ENCODE data around the gene TRA2B. TPM values are rescaled to one million over a fixed set of nuclear protein-coding genes. Genes with fewer than 3 reads are reported as not detected.

The TRA2B gene
- total RNA-seq, 4 donors from 2014 or later, result 162 to 237 (median 202) TPM

DNA sequence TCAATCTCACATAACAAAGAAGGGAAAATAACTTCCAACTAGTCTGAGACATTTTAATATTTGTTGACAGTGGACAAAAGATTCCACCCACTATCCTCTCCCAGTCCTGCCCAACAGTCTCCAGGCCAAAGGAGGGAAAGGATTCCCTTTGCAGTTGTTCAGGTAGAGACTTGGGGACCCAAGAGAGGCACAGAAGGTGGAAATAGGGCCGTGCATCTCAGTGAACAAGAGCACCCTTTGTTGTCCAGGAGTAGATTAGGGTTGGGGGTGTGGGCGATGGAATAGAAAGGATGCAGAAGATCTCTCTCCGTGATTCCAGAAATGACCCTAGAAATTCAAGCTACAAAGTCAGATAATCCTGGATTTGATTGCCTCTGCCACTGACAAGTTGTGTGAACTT lies 44.8 kb upstream of the TRA2B start:
- 65% methylated on average over 3 of the region's 3 CpGs for WGBS, 2 donors
- Histone ChIP-seq H3K9me3 (no peaks in the 10 kb centered on the region), H3K36me3 (peaks cover 0 to 5% of the 10 kb centered on the region in 2 donors), H3K4me3 (replicated peaks in 1 of 3) (no peak overlapping the region), H3K4me1 (peaks cover 3 to 13% of the 10 kb centered on the region in 2 donors), H3K27me3 (no peaks in the 10 kb centered on the region), H3K27ac (no peak overlapping the region)
- DNase-seq, result no peak
- intact Hi-C loops (cut with DNase I), result loop anchor here (5.0 kb wide), 1 partner anchor 560 kb away; the partner anchor contains the start of gene CRYGS
- TF ChIP-seq, protein P1, sequence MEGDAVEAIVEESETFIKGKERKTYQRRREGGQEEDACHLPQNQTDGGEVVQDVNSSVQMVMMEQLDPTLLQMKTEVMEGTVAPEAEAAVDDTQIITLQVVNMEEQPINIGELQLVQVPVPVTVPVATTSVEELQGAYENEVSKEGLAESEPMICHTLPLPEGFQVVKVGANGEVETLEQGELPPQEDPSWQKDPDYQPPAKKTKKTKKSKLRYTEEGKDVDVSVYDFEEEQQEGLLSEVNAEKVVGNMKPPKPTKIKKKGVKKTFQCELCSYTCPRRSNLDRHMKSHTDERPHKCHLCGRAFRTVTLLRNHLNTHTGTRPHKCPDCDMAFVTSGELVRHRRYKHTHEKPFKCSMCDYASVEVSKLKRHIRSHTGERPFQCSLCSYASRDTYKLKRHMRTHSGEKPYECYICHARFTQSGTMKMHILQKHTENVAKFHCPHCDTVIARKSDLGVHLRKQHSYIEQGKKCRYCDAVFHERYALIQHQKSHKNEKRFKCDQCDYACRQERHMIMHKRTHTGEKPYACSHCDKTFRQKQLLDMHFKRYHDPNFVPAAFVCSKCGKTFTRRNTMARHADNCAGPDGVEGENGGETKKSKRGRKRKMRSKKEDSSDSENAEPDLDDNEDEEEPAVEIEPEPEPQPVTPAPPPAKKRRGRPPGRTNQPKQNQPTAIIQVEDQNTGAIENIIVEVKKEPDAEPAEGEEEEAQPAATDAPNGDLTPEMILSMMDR (IDR thresholded peaks at IDR 0.05), result no peak
- TF ChIP-seq POLR2A (IDR thresholded peaks at IDR 0.05), result no peak

GRCh38 chr3:185981621-185982020 lies 43.8 kb upstream of the TRA2B start:
- Histone ChIP-seq H3K36me3 (peaks cover 0 to 5% of the 10 kb centered on the region in 2 donors), H3K4me1 (peaks cover 3 to 13% of the 10 kb centered on the region in 2 donors), H3K27ac (no peak overlapping the region), H3K9me3 (no peaks in the 10 kb centered on the region), H3K27me3 (no peaks in the 10 kb centered on the region), H3K4me3 (replicated peaks in 1 of 3) (no peak overlapping the region)
- DNase-seq, result no peak
- WGBS, 2 donors, result 69% methylated on average over 3 of the region's 3 CpGs
- intact Hi-C loops (cut with DNase I), result loop anchor here (5.0 kb wide), 1 partner anchor 561 kb away; the partner anchor contains the start of gene CRYGS
- TF ChIP-seq, protein P1 (IDR thresholded peaks at IDR 0.05), result no peak
- no peak for TF ChIP-seq POLR2A (IDR thresholded peaks at IDR 0.05)

- 80 to 84% methylated on average over 8 of the region's 8 CpGs for WGBS, 2 donors
- no peaks in the 10 kb centered on the region for H3K9me3 ChIP-seq
- intact Hi-C loops (cut with DNase I), result loop anchor here (5.0 kb wide), 1 partner anchor 563 kb away; the partner anchor contains the start of gene CRYGS
- H3K4me1 ChIP-seq, result peaks cover 3 to 12% of the 10 kb centered on the region in 2 donors
- H3K4me3 ChIP-seq (replicated peaks in 1 of 3), result no peak overlapping the region
- no peaks in the 10 kb centered on the region for H3K27me3 ChIP-seq
- no peak for TF ChIP-seq POLR2A (IDR thresholded peaks at IDR 0.05)
- TF ChIP-seq, protein P1 (IDR thresholded peaks at IDR 0.05), result no peak
- H3K36me3 ChIP-seq, result peaks cover 0 to 9% of the 10 kb centered on the region in 2 donors
- no peak for DNase-seq
- no peak overlapping the region for H3K27ac ChIP-seq
Observed at GRCh38 chr3:185979721-185980121, 41.9 kb upstream of the TRA2B start.

- Histone ChIP-seq H3K36me3 (peaks cover 0 to 9% of the 10 kb centered on the region in 2 donors), H3K27ac (no peak overlapping the region), H3K27me3 (no peaks in the 10 kb centered on the region), H3K4me3 (replicated peaks in 1 of 3) (no peak overlapping the region), H3K4me1 (no peaks in the 10 kb centered on the region), H3K9me3 (no peaks in the 10 kb centered on the region)
- DNase-seq, result no peak
- no peak for TF ChIP-seq POLR2A (IDR thresholded peaks at IDR 0.05)
- TF ChIP-seq, protein P1 (IDR thresholded peaks at IDR 0.05), result no peak
- intact Hi-C loops (cut with DNase I), result no loop called here
- 76 to 78% methylated on average over 5 of the region's 5 CpGs for WGBS, 2 donors
Observed at GRCh38 chr3:185978516-185978915, 40.7 kb upstream of the TRA2B start.

DNA sequence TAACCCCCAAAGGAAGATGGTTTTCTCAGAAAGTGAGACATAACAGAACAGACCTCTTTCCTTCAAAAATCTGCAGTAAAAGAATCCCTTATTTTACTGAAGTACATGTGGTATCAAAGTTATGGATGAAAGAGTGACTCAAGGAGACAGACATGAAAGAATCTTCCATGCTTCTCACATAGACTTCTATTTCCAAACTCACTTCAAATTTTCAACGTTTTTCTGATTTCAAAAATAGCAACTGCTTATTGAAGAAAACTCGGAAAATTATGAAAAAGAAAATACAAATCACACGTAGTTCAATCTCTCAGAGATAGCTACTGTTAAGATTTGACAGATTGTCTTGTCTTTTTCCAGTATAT lies 39.8 kb upstream of the TRA2B start:
- TF ChIP-seq, protein P1 (IDR thresholded peaks at IDR 0.05), result no peak
- TF ChIP-seq POLR2A (IDR thresholded peaks at IDR 0.05), result no peak
- Histone ChIP-seq H3K27ac (no peak overlapping the region), H3K36me3 (peaks cover 0 to 12% of the 10 kb centered on the region in 2 donors), H3K4me1 (no peaks in the 10 kb centered on the region), H3K9me3 (no peaks in the 10 kb centered on the region), H3K27me3 (no peaks in the 10 kb centered on the region), H3K4me3 (replicated peaks in 1 of 3) (no peak overlapping the region)
- no peak for DNase-seq
- intact Hi-C loops (cut with DNase I), result no loop called here
- WGBS, 2 donors, result 45 to 47% methylated on average over 3 of the region's 3 CpGs

Data from thyroid gland (tissue), 4 donors.